ENCODE data around the gene ACACA.

ACACA gene

GRCh38 chr17:37340804-37341203 lies 65.8 kb downstream of the ACACA start:
- no peak for DNase-seq

- DNase-seq: no peak
Observed at GRCh38 chr17:37339321-37339720, 67.3 kb downstream of the ACACA start.

GRCh38 chr17:37338847-37339246 lies 67.8 kb downstream of the ACACA start:
- no peak for DNase-seq

GRCh38 chr17:37327341-37328090 lies 79.1 kb downstream of the ACACA start:
- no peak for DNase-seq

- DNase-seq: no peak
Observed at GRCh38 chr17:37322826-37323561, 83.6 kb downstream of the ACACA start.

- DNase-seq: no peak
Observed at GRCh38 chr17:37322106-37322505, 84.5 kb downstream of the ACACA start.

GRCh38 chr17:37318931-37319594 lies 87.6 kb downstream of the ACACA start:
- DNase-seq: no peak

- DNase-seq: no peak
Observed at GRCh38 chr17:37317867-37318266, 88.8 kb downstream of the ACACA start.

- DNase-seq: no peak
Observed at GRCh38 chr17:37315601-37316000, 91.0 kb downstream of the ACACA start.

GRCh38 chr17:37312137-37312923 lies 94.3 kb downstream of the ACACA start:
- DNase-seq: peak in 1 of 2 experiments; percentile 12

GRCh38 chr17:37310940-37311339 lies 95.7 kb downstream of the ACACA start:
- no peak for DNase-seq

GRCh38 chr17:37309051-37309450 lies 97.6 kb downstream of the ACACA start:
- DNase-seq: no peak

- DNase-seq: no peak
Observed at GRCh38 chr17:37305406-37305905, 101.2 kb downstream of the ACACA start.

- no peak for DNase-seq
Observed at GRCh38 chr17:37301288-37301687, 105.3 kb downstream of the ACACA start.

- no peak for DNase-seq
Observed at GRCh38 chr17:37300683-37301082, 106.0 kb downstream of the ACACA start.

- DNase-seq: peak; percentile 42 to 83
Observed at GRCh38 chr17:37299257-37299980, 107.2 kb downstream of the ACACA start.

GRCh38 chr17:37295888-37296287 lies 110.7 kb downstream of the ACACA start:
- DNase-seq: no peak

- DNase-seq: no peak
Observed at GRCh38 chr17:37294888-37295287, 111.7 kb downstream of the ACACA start.

GRCh38 chr17:37293770-37294169 lies 112.9 kb downstream of the ACACA start:
- DNase-seq: no peak

GRCh38 chr17:37292429-37293139 lies 114.1 kb downstream of the ACACA start:
- DNase-seq: no peak

- no peak for DNase-seq
Observed at GRCh38 chr17:37291351-37291750, 115.3 kb downstream of the ACACA start.

Measured in NCI-H2081 (cell line).